ENCODE data around the gene E2F4. TPM values are rescaled to one million over a fixed set of nuclear protein-coding genes. Genes with fewer than 3 reads are reported as not detected.

E2F4 gene
- total and polyA plus RNA-seq, 9 of the 15 experiments (the other 6 are each of a cell fraction or from before 2014, with no cell fraction given), result 9.7 to 139 (median 106) TPM

- TF ChIP-seq ZNF592 (IDR thresholded peaks at IDR 0.05) (peak; percentile 11; the same call in 1 of the 2 replicates), MAX (CRISPR knock-in tag; IDR thresholded peaks at IDR 0.05) (peak; percentile 46; the same call in 1 of the 2 replicates), MNT (conservative IDR thresholded peaks at IDR 0.05) (peak in 1 of 2 experiments; percentile 26; a peak in 1 of 4 replicates), ILK (tag; IDR thresholded peaks at IDR 0.05; ENCODE audit: borderline replicate concordance, low read depth) (no peak)
These were observed 48.6 kb downstream of the E2F4 start (continued) for GRCh38 chr16:67240506-67240905.
